GM12878 (cell line): Measurements from ENCODE around the gene FCRLA. TPM values are rescaled to one million over a fixed set of nuclear protein-coding genes. Genes with fewer than 3 reads are reported as not detected.

Experiments used
- CEBPB ChIP-seq, 2 experiments: fragments of 150-350 bp in 1 of 2; IDR thresholded peaks; 2 replicates each; pipeline ENCODE4 v1.6.1; 2012 to 2014; ENCODE audit warnings: low read depth in 2 of 2, low read length in 2 of 2, borderline replicate concordance in 1 of 2, inconsistent platforms in 1 of 2
- CREM ChIP-seq: IDR thresholded peaks from 2 replicates; pipeline ENCODE4 v1.6.1; 2014; ENCODE audit warnings: antibody characterized with exemption, low read depth
- EGR1 ChIP-seq, 2 experiments: IDR thresholded peaks; 1 replicate in 1 of 2; 2 replicates in 1 of 2; pipeline ENCODE4 v1.6.1; 2011 to 2012; ENCODE audit warnings: low read depth in 2 of 2, low read length in 2 of 2, borderline replicate concordance in 1 of 2, mild to moderate bottlenecking in 1 of 2, moderate library complexity in 1 of 2
- ETV6 ChIP-seq, 2 experiments: fragments of 450-650 bp in 1 of 2; IDR thresholded peaks in 1 of 2; conservative IDR thresholded peaks in 1 of 2; 2 replicates each; pipeline ENCODE4 v1.6.1; 2014; ENCODE audit warnings: antibody characterized with exemption in 1 of 2, borderline replicate concordance in 1 of 2, low read depth in 1 of 2, mild to moderate bottlenecking in 1 of 2, moderate library complexity in 1 of 2
- FOXM1 ChIP-seq: IDR thresholded peaks from 2 replicates; pipeline ENCODE4 v1.6.1; 2012; ENCODE audit warnings: low read depth, mild to moderate bottlenecking, inconsistent platforms, low read length, moderate library complexity
- IRF4 ChIP-seq: IDR thresholded peaks from 2 replicates; pipeline ENCODE4 v1.6.1; 2011; ENCODE audit warnings: low read depth, low read length
- JUND ChIP-seq: IDR thresholded peaks from 2 replicates; pipeline ENCODE4 v1.6.1; 2012; ENCODE audit warnings: low read depth, mild to moderate bottlenecking, low read length, improper control_type of control experiment, moderate library complexity
- PAX8 ChIP-seq: fragments of 450-650 bp; IDR thresholded peaks from 2 replicates; pipeline ENCODE4 v1.6.1; 2017; ENCODE audit warnings: mild to moderate bottlenecking, moderate library complexity
- PKNOX1 ChIP-seq: fragments of 450-650 bp; IDR thresholded peaks from 2 replicates; pipeline ENCODE4 v1.6.1; 2016; ENCODE audit warnings: mild to moderate bottlenecking
- POLR2AphosphoS5 ChIP-seq: IDR thresholded peaks from 2 replicates; pipeline ENCODE4 v1.6.1; 2011; ENCODE audit warnings: mild to moderate bottlenecking, low read length, inconsistent platforms
- RB1 ChIP-seq: fragments of 450-650 bp; formaldehyde crosslinking; IDR thresholded peaks from 2 replicates; pipeline ENCODE4 v1.6.1; 2017; ENCODE audit warnings: mild to moderate bottlenecking, borderline replicate concordance
- SPI1 ChIP-seq: IDR thresholded peaks from 2 replicates; pipeline ENCODE4 v1.6.1; 2011; ENCODE audit warnings: low read depth, mild to moderate bottlenecking, low read length, moderate library complexity, borderline replicate concordance; ENCODE audit not compliant: insufficient read depth
- TCF7 ChIP-seq: IDR thresholded peaks from 2 replicates; pipeline ENCODE4 v1.6.1; 2014; ENCODE audit warnings: antibody characterized with exemption, borderline replicate concordance
- ZBED1 ChIP-seq: IDR thresholded peaks from 2 replicates; pipeline ENCODE4 v1.6.1; 2016; ENCODE audit warnings: borderline replicate concordance
- polyA plus RNA-seq, 11 experiments: library from polyadenylated mRNA; depleted of rRNA in 4 of 11; unstranded in 6 of 11; stranded (reverse) in 5 of 11; fragments of >200 nt; fragmentation: Nextera tagmentation in 4 of 11; fragmentation: Illumina TruSeq in 1 of 11; extraction: Ambion mirVana in 4 of 11; extraction: Trizol in 1 of 11; gene quantifications; 1 replicate in 1 of 11; 2 replicates in 10 of 11; pipeline versions ENCODE4 v1.2.1 to v1.2.3, GENCODE V29; 2011 to 2016; ENCODE audit warnings: inconsistent platforms in 2 of 11, missing spikeins in 2 of 11, low read depth in 1 of 11
- total RNA-seq, 4 experiments: library from RNA; depleted of rRNA in 3 of 4; stranded (reverse); fragments of >200 nt in 3 of 4; fragmentation: Illumina TruSeq in 1 of 4; extraction: Trizol in 1 of 4; gene quantifications; 2 replicates each; pipeline versions ENCODE4 v1.2.1 to v1.2.3, GENCODE V29; 2013 to 2021
- TF ChIP-seq, protein P1 (sequence below): fragments of 450-650 bp; IDR thresholded peaks from 2 replicates; pipeline ENCODE4 v1.6.1; 2017; ENCODE audit warnings: borderline replicate concordance
- TF ChIP-seq, protein P2 (sequence below): fragments of 450-650 bp; IDR thresholded peaks from 2 replicates; pipeline ENCODE4 v1.6.1; 2017; ENCODE audit warnings: low read depth, mild to moderate bottlenecking, moderate library complexity
- TF ChIP-seq, protein P3 (sequence below): fragments of 450-650 bp; formaldehyde crosslinking; IDR thresholded peaks from 2 replicates; pipeline ENCODE4 v1.5.0; 2022; ENCODE audit warnings: mild to moderate bottlenecking, missing genetic modification characterization
- TF ChIP-seq, protein P4 (sequence below): fragments of 450-650 bp; formaldehyde crosslinking; IDR thresholded peaks from 2 replicates; pipeline ENCODE4 v1.4.0; 2020; ENCODE audit warnings: mild to moderate bottlenecking, moderate library complexity

Gene FCRLA
- total and polyA plus RNA-seq, 10 of the 15 experiments (the other 5 are each of a cell fraction or from before 2014, with no cell fraction given), result 130 to 714 (median 374) TPM

GRCh38 chr1:161738627-161739287 is 31.7 kb downstream of the FCRLA start (continued):
- TF ChIP-seq, protein P1, sequence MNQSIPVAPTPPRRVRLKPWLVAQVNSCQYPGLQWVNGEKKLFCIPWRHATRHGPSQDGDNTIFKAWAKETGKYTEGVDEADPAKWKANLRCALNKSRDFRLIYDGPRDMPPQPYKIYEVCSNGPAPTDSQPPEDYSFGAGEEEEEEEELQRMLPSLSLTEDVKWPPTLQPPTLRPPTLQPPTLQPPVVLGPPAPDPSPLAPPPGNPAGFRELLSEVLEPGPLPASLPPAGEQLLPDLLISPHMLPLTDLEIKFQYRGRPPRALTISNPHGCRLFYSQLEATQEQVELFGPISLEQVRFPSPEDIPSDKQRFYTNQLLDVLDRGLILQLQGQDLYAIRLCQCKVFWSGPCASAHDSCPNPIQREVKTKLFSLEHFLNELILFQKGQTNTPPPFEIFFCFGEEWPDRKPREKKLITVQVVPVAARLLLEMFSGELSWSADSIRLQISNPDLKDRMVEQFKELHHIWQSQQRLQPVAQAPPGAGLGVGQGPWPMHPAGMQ, result no peak
- peak; percentile 54; the same call in 1 of the 2 replicates for TF ChIP-seq POLR2AphosphoS5
- no peak for TF ChIP-seq ZBED1
- TF ChIP-seq RB1, result peak; percentile 19; the same call in 1 of the 2 replicates
- no peak for TF ChIP-seq PAX8
- TF ChIP-seq, protein P2, sequence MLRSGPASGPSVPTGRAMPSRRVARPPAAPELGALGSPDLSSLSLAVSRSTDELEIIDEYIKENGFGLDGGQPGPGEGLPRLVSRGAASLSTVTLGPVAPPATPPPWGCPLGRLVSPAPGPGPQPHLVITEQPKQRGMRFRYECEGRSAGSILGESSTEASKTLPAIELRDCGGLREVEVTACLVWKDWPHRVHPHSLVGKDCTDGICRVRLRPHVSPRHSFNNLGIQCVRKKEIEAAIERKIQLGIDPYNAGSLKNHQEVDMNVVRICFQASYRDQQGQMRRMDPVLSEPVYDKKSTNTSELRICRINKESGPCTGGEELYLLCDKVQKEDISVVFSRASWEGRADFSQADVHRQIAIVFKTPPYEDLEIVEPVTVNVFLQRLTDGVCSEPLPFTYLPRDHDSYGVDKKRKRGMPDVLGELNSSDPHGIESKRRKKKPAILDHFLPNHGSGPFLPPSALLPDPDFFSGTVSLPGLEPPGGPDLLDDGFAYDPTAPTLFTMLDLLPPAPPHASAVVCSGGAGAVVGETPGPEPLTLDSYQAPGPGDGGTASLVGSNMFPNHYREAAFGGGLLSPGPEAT, result peak; percentile 85
- TF ChIP-seq, protein P3, sequence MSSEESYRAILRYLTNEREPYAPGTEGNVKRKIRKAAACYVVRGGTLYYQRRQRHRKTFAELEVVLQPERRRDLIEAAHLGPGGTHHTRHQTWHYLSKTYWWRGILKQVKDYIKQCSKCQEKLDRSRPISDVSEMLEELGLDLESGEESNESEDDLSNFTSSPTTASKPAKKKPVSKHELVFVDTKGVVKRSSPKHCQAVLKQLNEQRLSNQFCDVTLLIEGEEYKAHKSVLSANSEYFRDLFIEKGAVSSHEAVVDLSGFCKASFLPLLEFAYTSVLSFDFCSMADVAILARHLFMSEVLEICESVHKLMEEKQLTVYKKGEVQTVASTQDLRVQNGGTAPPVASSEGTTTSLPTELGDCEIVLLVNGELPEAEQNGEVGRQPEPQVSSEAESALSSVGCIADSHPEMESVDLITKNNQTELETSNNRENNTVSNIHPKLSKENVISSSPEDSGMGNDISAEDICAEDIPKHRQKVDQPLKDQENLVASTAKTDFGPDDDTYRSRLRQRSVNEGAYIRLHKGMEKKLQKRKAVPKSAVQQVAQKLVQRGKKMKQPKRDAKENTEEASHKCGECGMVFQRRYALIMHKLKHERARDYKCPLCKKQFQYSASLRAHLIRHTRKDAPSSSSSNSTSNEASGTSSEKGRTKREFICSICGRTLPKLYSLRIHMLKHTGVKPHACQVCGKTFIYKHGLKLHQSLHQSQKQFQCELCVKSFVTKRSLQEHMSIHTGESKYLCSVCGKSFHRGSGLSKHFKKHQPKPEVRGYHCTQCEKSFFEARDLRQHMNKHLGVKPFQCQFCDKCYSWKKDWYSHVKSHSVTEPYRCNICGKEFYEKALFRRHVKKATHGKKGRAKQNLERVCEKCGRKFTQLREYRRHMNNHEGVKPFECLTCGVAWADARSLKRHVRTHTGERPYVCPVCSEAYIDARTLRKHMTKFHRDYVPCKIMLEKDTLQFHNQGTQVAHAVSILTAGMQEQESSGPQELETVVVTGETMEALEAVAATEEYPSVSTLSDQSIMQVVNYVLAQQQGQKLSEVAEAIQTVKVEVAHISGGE (CRISPR knock-in tag), result no peak
- TF ChIP-seq EGR1 (IDR thresholded peaks at IDR 0.05; ENCODE audit: borderline replicate concordance in 1 of 2, low read depth in 2 of 2, low read length in 2 of 2), result no peak
- TF ChIP-seq CREM, result no peak
- TF ChIP-seq CEBPB (IDR thresholded peaks at IDR 0.05; ENCODE audit: borderline replicate concordance in 1 of 2, low read depth in 2 of 2, low read length in 2 of 2), result no peak
- TF ChIP-seq SPI1, result peak; percentile 17; the same call in 1 of the 2 replicates
- peak; percentile 66 for TF ChIP-seq PKNOX1
- TF ChIP-seq ETV6 (conservative IDR thresholded peaks at IDR 0.05 in 1 of 2, IDR thresholded peaks at IDR 0.05 in 1 of 2; ENCODE audit: borderline replicate concordance in 1 of 2, low read depth in 1 of 2), result peak in 1 of 2 experiments; percentile 52; a peak in 1 of 4 replicates
- peak; percentile 49 for TF ChIP-seq FOXM1
- TF ChIP-seq, protein P4, sequence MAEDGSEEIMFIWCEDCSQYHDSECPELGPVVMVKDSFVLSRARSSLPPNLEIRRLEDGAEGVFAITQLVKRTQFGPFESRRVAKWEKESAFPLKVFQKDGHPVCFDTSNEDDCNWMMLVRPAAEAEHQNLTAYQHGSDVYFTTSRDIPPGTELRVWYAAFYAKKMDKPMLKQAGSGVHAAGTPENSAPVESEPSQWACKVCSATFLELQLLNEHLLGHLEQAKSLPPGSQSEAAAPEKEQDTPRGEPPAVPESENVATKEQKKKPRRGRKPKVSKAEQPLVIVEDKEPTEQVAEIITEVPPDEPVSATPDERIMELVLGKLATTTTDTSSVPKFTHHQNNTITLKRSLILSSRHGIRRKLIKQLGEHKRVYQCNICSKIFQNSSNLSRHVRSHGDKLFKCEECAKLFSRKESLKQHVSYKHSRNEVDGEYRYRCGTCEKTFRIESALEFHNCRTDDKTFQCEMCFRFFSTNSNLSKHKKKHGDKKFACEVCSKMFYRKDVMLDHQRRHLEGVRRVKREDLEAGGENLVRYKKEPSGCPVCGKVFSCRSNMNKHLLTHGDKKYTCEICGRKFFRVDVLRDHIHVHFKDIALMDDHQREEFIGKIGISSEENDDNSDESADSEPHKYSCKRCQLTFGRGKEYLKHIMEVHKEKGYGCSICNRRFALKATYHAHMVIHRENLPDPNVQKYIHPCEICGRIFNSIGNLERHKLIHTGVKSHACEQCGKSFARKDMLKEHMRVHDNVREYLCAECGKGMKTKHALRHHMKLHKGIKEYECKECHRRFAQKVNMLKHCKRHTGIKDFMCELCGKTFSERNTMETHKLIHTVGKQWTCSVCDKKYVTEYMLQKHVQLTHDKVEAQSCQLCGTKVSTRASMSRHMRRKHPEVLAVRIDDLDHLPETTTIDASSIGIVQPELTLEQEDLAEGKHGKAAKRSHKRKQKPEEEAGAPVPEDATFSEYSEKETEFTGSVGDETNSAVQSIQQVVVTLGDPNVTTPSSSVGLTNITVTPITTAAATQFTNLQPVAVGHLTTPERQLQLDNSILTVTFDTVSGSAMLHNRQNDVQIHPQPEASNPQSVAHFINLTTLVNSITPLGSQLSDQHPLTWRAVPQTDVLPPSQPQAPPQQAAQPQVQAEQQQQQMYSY (CRISPR knock-in tag), result no peak
- no peak for TF ChIP-seq TCF7
- no peak for TF ChIP-seq JUND
- peak; percentile 29; the same call in 1 of the 2 replicates for TF ChIP-seq IRF4
